MM.1S (cell line): Measurements from ENCODE around the gene PPP1R12A.

ENCODE experiments used
- DNase-seq: peaks from one replicate; pipeline ENCODE4 v3.0.0-alpha.2; 2015
- H2AFZ ChIP-seq: fragments of 300-600 bp; sonication (generic); 2 replicates; pipeline ENCODE4 v1.6.0; 2016; ENCODE audit warnings: antibody characterized with exemption, low read length
- H3F3A ChIP-seq: fragments of 300-600 bp; sonication (generic); 2 replicates; pipeline ENCODE4 v1.6.1; 2016; ENCODE audit warnings: mild to moderate bottlenecking, antibody characterized with exemption, low read length, moderate library complexity, mixed read lengths; ENCODE audit not compliant: insufficient read depth
- H3K27ac ChIP-seq: fragments of 300-600 bp; sonication (generic); 2 replicates; pipeline ENCODE4 v1.5.1; 2016; ENCODE audit warnings: mild to moderate bottlenecking, low read length
- H3K27me3 ChIP-seq: fragments of 300-600 bp; sonication (generic); replicated peaks from 2 replicates; pipeline ENCODE4 v1.6.0; 2016; ENCODE audit warnings: low read length; ENCODE audit not compliant: insufficient read depth
- H3K36me3 ChIP-seq: fragments of 300-600 bp; sonication (generic); replicated peaks from 2 replicates; pipeline ENCODE4 v1.6.1; 2016; ENCODE audit warnings: mild to moderate bottlenecking, low read length, mixed read lengths; ENCODE audit not compliant: insufficient read depth
- H3K4me1 ChIP-seq: fragments of 300-600 bp; sonication (generic); 2 replicates; pipeline ENCODE4 v1.6.1; 2016; ENCODE audit warnings: low read length, mixed read lengths
- H3K4me2 ChIP-seq: fragments of 300-600 bp; sonication (generic); 2 replicates; pipeline ENCODE4 v1.6.0; 2016; ENCODE audit warnings: low read depth, low read length
- H3K4me3 ChIP-seq: fragments of 300-600 bp; sonication (generic); 2 replicates; pipeline ENCODE4 v1.5.1; 2016; ENCODE audit warnings: low read length, mixed read lengths
- H3K79me2 ChIP-seq: fragments of 300-600 bp; sonication (generic); 2 replicates; pipeline ENCODE4 v1.6.1; 2016; ENCODE audit warnings: mixed run types, low read length, mixed read lengths
- H3K9ac ChIP-seq: fragments of 300-600 bp; sonication (generic); 2 replicates; pipeline ENCODE4 v1.6.1; 2016; ENCODE audit warnings: low read length, mixed read lengths
- H3K9me2 ChIP-seq: fragments of 300-600 bp; sonication (generic); replicated peaks from 2 replicates; pipeline ENCODE4 v1.6.1; 2016; ENCODE audit warnings: mild to moderate bottlenecking, low read length, mixed read lengths; ENCODE audit not compliant: insufficient read depth
- H3K9me3 ChIP-seq: fragments of 300-600 bp; sonication (generic); replicated peaks from 2 replicates; pipeline ENCODE4 v1.6.1; 2016; ENCODE audit warnings: mild to moderate bottlenecking, low read length, mixed read lengths; ENCODE audit not compliant: insufficient read depth
- H4K20me1 ChIP-seq: fragments of 300-600 bp; sonication (generic); 2 replicates; pipeline ENCODE4 v1.6.1; 2016; ENCODE audit warnings: mild to moderate bottlenecking, low read length, moderate library complexity, mixed read lengths; ENCODE audit not compliant: insufficient read depth
- CTCF ChIP-seq: fragments of 300-600 bp; sonication (generic); IDR thresholded peaks from 2 replicates; pipeline ENCODE4 v1.5.1; 2016; ENCODE audit warnings: antibody characterized with exemption, low read length, mixed read lengths
- EZH2 ChIP-seq: fragments of 300-600 bp; sonication (generic); optimal IDR thresholded peaks from 2 replicates; pipeline ENCODE3; 2017; ENCODE audit warnings: low read depth, mild to moderate bottlenecking, antibody characterized with exemption, low read length, mixed read lengths
- EZH2phosphoT487 ChIP-seq: fragments of 300-600 bp; sonication (generic); IDR thresholded peaks from 2 replicates; pipeline ENCODE4 v1.6.1; 2018; ENCODE audit warnings: antibody characterized with exemption, low read length

Gene PPP1R12A

GRCh38 chr12:79954037-79954610 is 19.2 kb upstream of the PPP1R12A start:
- no peaks in the 10 kb centered on the region for H3K27me3 ChIP-seq
- no peak for TF ChIP-seq EZH2
- no peak for TF ChIP-seq CTCF
- no peak for TF ChIP-seq EZH2phosphoT487
- H3F3A ChIP-seq = no peaks in the 10 kb centered on the region

GRCh38 chr12:79949098-79949497 is 14.2 kb upstream of the PPP1R12A start:
- no peaks in the 10 kb centered on the region for H3K79me2 ChIP-seq
- no peak for DNase-seq
- H3K27me3 ChIP-seq = no peaks in the 10 kb centered on the region
- H3F3A ChIP-seq = no peaks in the 10 kb centered on the region
- no peaks in the 10 kb centered on the region for H3K4me1 ChIP-seq
- H3K9me2 ChIP-seq = no peaks in the 10 kb centered on the region
- H4K20me1 ChIP-seq = no peaks in the 10 kb centered on the region
- TF ChIP-seq EZH2 = no peak
- no peak for TF ChIP-seq CTCF
- TF ChIP-seq EZH2phosphoT487 = no peak
- no peak overlapping the region for H3K4me2 ChIP-seq
- no peaks in the 10 kb centered on the region for H3K36me3 ChIP-seq
- H3K9me3 ChIP-seq = 0 out of 2 replicates have a peak, but pooled peaks cover 5% of the 10 kb centered on the region
- H3K27ac ChIP-seq = no peak overlapping the region
- H2AFZ ChIP-seq = no peak overlapping the region
- H3K4me3 ChIP-seq = no peak overlapping the region
- H3K9ac ChIP-seq = no peak overlapping the region

More at GRCh38 chr12:79954037-79954610, 19.2 kb upstream of the PPP1R12A start:
- no peaks in the 10 kb centered on the region for H3K79me2 ChIP-seq
- H3K9ac ChIP-seq = no peak overlapping the region
- no peak overlapping the region for H2AFZ ChIP-seq
- no peaks in the 10 kb centered on the region for H4K20me1 ChIP-seq
- H3K9me2 ChIP-seq = no peaks in the 10 kb centered on the region
- H3K4me2 ChIP-seq = no peak overlapping the region
- no peak overlapping the region for H3K27ac ChIP-seq
- no peaks in the 10 kb centered on the region for H3K36me3 ChIP-seq
- no peak overlapping the region for H3K4me3 ChIP-seq
- H3K4me1 ChIP-seq = no peaks in the 10 kb centered on the region
- H3K9me3 ChIP-seq = no peaks in the 10 kb centered on the region
- no peak for DNase-seq

- Histone ChIP-seq H2AFZ (no peak overlapping the region), H3K4me1 (no peaks in the 10 kb centered on the region), H3K4me3 (no peak overlapping the region), H3F3A (no peaks in the 10 kb centered on the region), H3K79me2 (no peaks in the 10 kb centered on the region), H3K27me3 (no peaks in the 10 kb centered on the region), H3K9me2 (no peaks in the 10 kb centered on the region), H4K20me1 (no peaks in the 10 kb centered on the region), H3K4me2 (no peak overlapping the region), H3K9me3 (0 out of 2 replicates have a peak, but pooled peaks cover 5% of the 10 kb centered on the region), H3K9ac (no peak overlapping the region), H3K27ac (no peak overlapping the region), H3K36me3 (no peaks in the 10 kb centered on the region)
- DNase-seq = no peak
- TF ChIP-seq CTCF (no peak), EZH2 (no peak), EZH2phosphoT487 (no peak)
These were observed 10.5 kb upstream of the PPP1R12A start for GRCh38 chr12:79945433-79945832.
